Glutamatergic neuron (in vitro differentiated cells): ENCODE results near the gene TOMM6. TPM values are rescaled to one million over a fixed set of nuclear protein-coding genes. Genes with fewer than 3 reads are reported as not detected.

Experiments used
- DNase-seq: peaks from one replicate; pipeline ENCODE4 v3.0.0; 2022
- H3K27ac Mint-ChIP-seq: one replicate; pipeline ENCODE4 v1.8.0; 2020; ENCODE audit warnings: mild to moderate bottlenecking, mixed read lengths, inconsistent platforms; ENCODE audit not compliant: unreplicated experiment
- H3K27me3 Mint-ChIP-seq: one replicate; pipeline ENCODE4 v1.8.0; 2020; ENCODE audit warnings: mild to moderate bottlenecking, moderate library complexity, mixed read lengths, inconsistent platforms; ENCODE audit not compliant: unreplicated experiment
- H3K36me3 Mint-ChIP-seq: one replicate; pipeline ENCODE4 v1.8.0; 2020; ENCODE audit warnings: mild to moderate bottlenecking, mixed read lengths, inconsistent platforms; ENCODE audit not compliant: unreplicated experiment
- H3K4me1 Mint-ChIP-seq: one replicate; pipeline ENCODE4 v1.8.0; 2020; ENCODE audit warnings: mild to moderate bottlenecking, low read depth, mixed read lengths, inconsistent platforms; ENCODE audit not compliant: unreplicated experiment
- H3K4me3 Mint-ChIP-seq: one replicate; pipeline ENCODE4 v1.8.0; 2020; ENCODE audit warnings: mild to moderate bottlenecking, mixed read lengths, inconsistent platforms; ENCODE audit not compliant: unreplicated experiment
- H3K9me3 Mint-ChIP-seq: one replicate; pipeline ENCODE4 v1.8.0; 2020; ENCODE audit warnings: mild to moderate bottlenecking, moderate library complexity, mixed read lengths, inconsistent platforms; ENCODE audit not compliant: unreplicated experiment
- CTCF ChIP-seq: fragments of 200-600 bp; sonication (generic); IDR thresholded peaks from one replicate; pipeline ENCODE4 v1.5.0; 2021; ENCODE audit not compliant: partially characterized antibody, unreplicated experiment
- total RNA-seq: library from RNA; stranded (reverse); fragmentation: NEBNext Ultra II Directional; extraction: Animal tissue kit (Norgen Biotek cat#: 25700); gene quantifications from one replicate; pipeline ENCODE4 v1.2.1, GENCODE V29; 2021; ENCODE audit not compliant: unreplicated experiment

Gene TOMM6
- total RNA-seq, 1 donor from 2014 or later, result 111 TPM

- no peak within 1 kb of the TSS for H3K27ac Mint-ChIP-seq
- TF ChIP-seq CTCF, result no peak
- no peaks in the 10 kb centered on the region for H3K9me3 Mint-ChIP-seq
- H3K36me3 Mint-ChIP-seq, result no peaks in the 10 kb centered on the region
- peak; percentile 46 for DNase-seq
- peaks cover 14% of the 10 kb centered on the region for H3K27me3 Mint-ChIP-seq
- H3K4me1 Mint-ChIP-seq, result peaks cover 7% of the 10 kb centered on the region
- H3K4me3 Mint-ChIP-seq, result peak within 1 kb of the TSS; percentile 89
These were observed 6.7 kb upstream of the TOMM6 start, which contains the start of gene PRICKLE4 for GRCh38 chr6:41780551-41781365. PRICKLE4 (plus strand) TSS chr6:41780782; CDS start chr6:41783474, 2,692 bp downstream.

DNA sequence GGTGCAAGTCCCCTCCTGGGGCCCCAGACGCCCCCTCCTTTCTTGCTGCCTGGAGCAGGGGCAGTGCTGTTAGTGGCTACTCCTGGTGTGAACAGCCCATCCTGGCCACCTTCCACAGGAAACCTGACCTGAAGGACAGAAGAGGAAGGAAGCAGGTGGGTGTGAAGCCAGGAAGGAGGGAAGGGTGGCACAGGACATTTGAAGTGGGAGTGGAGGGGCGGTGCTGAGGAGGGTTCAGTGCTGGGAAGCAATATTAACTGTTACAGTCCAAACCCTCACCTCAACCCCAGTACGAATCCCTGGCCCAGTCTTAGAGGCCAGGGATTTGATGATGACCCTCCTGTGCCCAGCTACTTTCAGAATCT lies 6.1 kb upstream of the TOMM6 start:
- no peak for DNase-seq
- peaks cover 14% of the 10 kb centered on the region for H3K27me3 Mint-ChIP-seq
- no peak overlapping the region for H3K27ac Mint-ChIP-seq

GRCh38 chr6:41783106-41783780 lies 4.3 kb upstream of the TOMM6 start:
- TF ChIP-seq CTCF, result no peak
- H3K27ac Mint-ChIP-seq, result no peak overlapping the region
- DNase-seq, result no peak
- no peaks in the 10 kb centered on the region for H3K36me3 Mint-ChIP-seq
- peaks cover 4% of the 10 kb centered on the region for H3K9me3 Mint-ChIP-seq
- H3K4me1 Mint-ChIP-seq, result peaks cover 7% of the 10 kb centered on the region
- H3K27me3 Mint-ChIP-seq, result peaks cover 16% of the 10 kb centered on the region
- H3K4me3 Mint-ChIP-seq, result no peak overlapping the region

More for the DNA sequence above, 6.1 kb upstream of the TOMM6 start:
- Mint-ChIP-seq H3K9me3 (no peaks in the 10 kb centered on the region), H3K4me1 (peaks cover 7% of the 10 kb centered on the region), H3K4me3 (peak overlapping the region; percentile 81), H3K36me3 (no peaks in the 10 kb centered on the region)
- no peak for TF ChIP-seq CTCF

DNA sequence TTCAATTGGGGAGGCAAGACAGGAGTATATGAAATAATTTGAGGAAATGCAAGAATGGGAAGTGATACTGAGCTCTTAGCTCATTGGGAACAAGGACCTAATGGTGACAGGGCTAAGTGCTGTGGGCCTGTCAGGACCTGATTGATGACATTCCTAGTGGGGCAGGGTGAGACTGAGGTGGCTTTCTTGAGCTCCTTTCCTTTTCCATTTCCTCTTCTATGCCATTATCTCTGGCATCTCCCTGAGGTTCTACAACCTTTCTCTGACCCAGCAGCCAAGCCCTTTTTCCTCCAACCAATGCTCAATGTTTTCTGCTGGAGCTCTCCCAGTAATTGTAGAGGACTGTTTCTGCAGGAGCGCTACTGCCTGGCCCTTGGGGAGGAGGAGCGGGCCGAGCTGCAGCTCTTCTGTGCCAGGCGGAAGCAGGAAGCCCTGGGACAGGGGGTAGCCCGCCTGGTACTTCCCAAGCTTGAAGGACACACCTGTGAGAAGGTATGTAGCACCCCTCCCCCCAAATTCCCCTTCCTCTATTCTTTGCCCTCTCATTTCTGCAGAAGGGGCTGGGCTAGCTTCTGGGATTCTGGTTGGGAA lies 2.8 kb upstream of the TOMM6 start:
- Mint-ChIP-seq H3K36me3 (no peaks in the 10 kb centered on the region), H3K4me1 (peaks cover 2% of the 10 kb centered on the region), H3K27ac (no peak overlapping the region), H3K9me3 (peaks cover 5% of the 10 kb centered on the region), H3K27me3 (peaks cover 12% of the 10 kb centered on the region), H3K4me3 (peak overlapping the region; percentile 17)
- DNase-seq, result no peak
- no peak for TF ChIP-seq CTCF
